ENCODE results near the gene ADH6.
"Not testable (repeated sequence)": the region's sequence is repeated elsewhere in the genome, so short reads cannot be mapped to it uniquely, and the experiment has no call there.

The ADH6 gene

GRCh38 chr4:99234331-99235010 lies 15.4 kb upstream of the ADH6 start:
- no peak for TF ChIP-seq CTCF (IDR thresholded peaks at IDR 0.05)
- Histone ChIP-seq H3K27ac (no peak overlapping the region), H3K79me2 (no peaks in the 10 kb centered on the region), H3K36me3 (ENCODE audit: control insufficient read depth, insufficient read depth, low read length) (no peaks in the 10 kb centered on the region), H2AFZ (no peak overlapping the region), H3K9me3 (ENCODE audit: control insufficient read depth, low read length) (no peaks in the 10 kb centered on the region), H3K9ac (no peak overlapping the region), H3K4me3 (ENCODE audit: low read depth, low read length) (no peak overlapping the region), H3K4me1 (no peaks in the 10 kb centered on the region), H3K4me2 (ENCODE audit: low read length) (no peak overlapping the region), H3K27me3 (ENCODE audit: control insufficient read depth, insufficient read depth, low read length) (no peaks in the 10 kb centered on the region)

- H3K27ac ChIP-seq; H3K4me2 ChIP-seq (ENCODE audit: low read length); H3K4me3 ChIP-seq (ENCODE audit: low read depth, low read length); H3K9me3 ChIP-seq (ENCODE audit: control insufficient read depth, low read length); H3K9ac ChIP-seq; H3K27me3 ChIP-seq (ENCODE audit: control insufficient read depth, insufficient read depth, low read length); H3K36me3 ChIP-seq (ENCODE audit: control insufficient read depth, insufficient read depth, low read length); H3K4me1 ChIP-seq; H2AFZ ChIP-seq; H3K79me2 ChIP-seq: not testable (repeated sequence)
Observed at GRCh38 chr4:99233397-99233796, 14.4 kb upstream of the ADH6 start.

GRCh38 chr4:99228706-99229105 lies 9.7 kb upstream of the ADH6 start:
- not testable (repeated sequence) for H3K27me3 ChIP-seq (ENCODE audit: control insufficient read depth, insufficient read depth, low read length); H3K79me2 ChIP-seq; H3K4me3 ChIP-seq (ENCODE audit: low read depth, low read length); H3K4me1 ChIP-seq; H3K9ac ChIP-seq; H2AFZ ChIP-seq; H3K4me2 ChIP-seq (ENCODE audit: low read length); H3K36me3 ChIP-seq (ENCODE audit: control insufficient read depth, insufficient read depth, low read length); H3K9me3 ChIP-seq (ENCODE audit: control insufficient read depth, low read length); H3K27ac ChIP-seq

GRCh38 chr4:99227646-99228045 lies 8.6 kb upstream of the ADH6 start:
- not testable (repeated sequence) for H3K79me2 ChIP-seq; H3K9ac ChIP-seq; H3K4me3 ChIP-seq (ENCODE audit: low read depth, low read length); H3K4me2 ChIP-seq (ENCODE audit: low read length); H3K9me3 ChIP-seq (ENCODE audit: control insufficient read depth, low read length); H3K27ac ChIP-seq; H3K4me1 ChIP-seq; H3K27me3 ChIP-seq (ENCODE audit: control insufficient read depth, insufficient read depth, low read length); H2AFZ ChIP-seq; H3K36me3 ChIP-seq (ENCODE audit: control insufficient read depth, insufficient read depth, low read length)

GRCh38 chr4:99221980-99222379 lies 2.9 kb upstream of the ADH6 start:
- Histone ChIP-seq H3K4me3 (ENCODE audit: low read depth, low read length) (no peak overlapping the region), H2AFZ (no peak overlapping the region), H3K9me3 (ENCODE audit: control insufficient read depth, low read length) (no peaks in the 10 kb centered on the region), H3K4me2 (ENCODE audit: low read length) (no peak overlapping the region), H3K36me3 (ENCODE audit: control insufficient read depth, insufficient read depth, low read length) (no peaks in the 10 kb centered on the region), H3K27me3 (ENCODE audit: control insufficient read depth, insufficient read depth, low read length) (no peaks in the 10 kb centered on the region), H3K4me1 (no peaks in the 10 kb centered on the region), H3K9ac (no peak overlapping the region), H3K27ac (no peak overlapping the region), H3K79me2 (no peaks in the 10 kb centered on the region)
- TF ChIP-seq CTCF (IDR thresholded peaks at IDR 0.05), result no peak

- Histone ChIP-seq H3K27ac (no peak overlapping the region), H3K27me3 (ENCODE audit: control insufficient read depth, insufficient read depth, low read length) (no peaks in the 10 kb centered on the region), H3K36me3 (ENCODE audit: control insufficient read depth, insufficient read depth, low read length) (no peaks in the 10 kb centered on the region), H2AFZ (no peak overlapping the region), H3K4me2 (ENCODE audit: low read length) (no peak overlapping the region), H3K9me3 (ENCODE audit: control insufficient read depth, low read length) (no peaks in the 10 kb centered on the region), H3K4me1 (no peaks in the 10 kb centered on the region), H3K79me2 (no peaks in the 10 kb centered on the region), H3K4me3 (ENCODE audit: low read depth, low read length) (no peak overlapping the region), H3K9ac (no peak overlapping the region)
- TF ChIP-seq CTCF (IDR thresholded peaks at IDR 0.05), result no peak
Observed at GRCh38 chr4:99219479-99219878, 433 bp upstream of the ADH6 start.

Measured in parathyroid adenoma (tissue), 2 donors.